ENCODE results near the gene NANOS3.

The NANOS3 gene

DNA sequence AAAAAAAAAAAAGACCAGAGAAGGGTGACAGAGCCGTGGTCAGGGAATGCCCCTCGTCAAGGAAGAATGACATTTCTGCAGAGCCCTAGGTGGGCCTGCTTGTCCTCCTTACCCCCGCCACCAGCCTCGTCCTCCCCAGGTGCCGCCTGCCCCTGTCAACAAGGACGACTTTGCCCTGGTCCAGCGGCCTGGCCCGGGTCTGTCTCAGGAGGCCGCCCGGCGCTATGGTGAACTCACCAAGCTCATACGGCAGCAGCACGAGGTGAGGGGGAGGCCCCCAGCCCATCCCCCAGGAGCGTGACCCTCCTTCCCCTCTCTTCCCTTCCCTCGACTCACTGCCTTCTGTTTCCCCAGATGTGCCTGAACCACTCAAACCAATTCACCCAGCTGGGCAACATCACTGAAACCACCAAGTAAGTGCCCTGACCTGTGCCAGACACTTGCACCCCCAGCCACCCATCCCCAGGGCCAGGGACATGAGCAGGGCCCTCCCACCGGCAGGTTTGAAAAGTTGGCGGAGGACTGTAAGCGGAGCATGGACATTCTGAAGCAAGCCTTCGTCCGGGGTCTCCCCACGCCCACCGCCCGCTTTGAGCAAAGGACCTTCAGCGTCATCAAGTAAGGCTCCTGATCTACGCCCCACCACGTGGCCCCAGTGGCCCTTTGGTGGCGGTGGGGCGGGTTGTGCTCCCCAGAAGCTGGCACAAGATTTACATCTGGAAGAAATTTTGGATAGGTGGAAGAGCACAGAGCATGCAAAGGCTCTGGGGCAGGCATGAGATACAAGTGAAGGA lies 46.5 kb downstream of the NANOS3 start:
- no peak for DNase-seq

DNA sequence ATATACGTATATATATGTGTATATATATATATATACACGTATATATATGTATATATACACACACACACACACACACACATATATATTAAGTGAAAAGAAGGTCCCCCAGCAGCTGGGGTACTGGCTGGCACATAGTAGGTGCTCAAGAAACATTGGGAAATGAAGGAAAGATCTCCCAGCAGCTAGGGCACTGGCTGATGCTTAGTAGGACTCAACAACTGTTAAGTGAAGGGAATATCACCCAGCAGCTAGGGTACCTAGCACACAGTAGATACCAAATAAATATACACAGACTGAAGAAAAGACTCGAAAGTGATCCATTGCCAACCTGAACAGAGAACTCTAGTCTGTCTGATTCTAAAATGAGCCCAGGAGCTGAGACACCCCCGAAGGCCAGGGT lies 49.1 kb downstream of the NANOS3 start:
- DNase-seq: no peak

DNA sequence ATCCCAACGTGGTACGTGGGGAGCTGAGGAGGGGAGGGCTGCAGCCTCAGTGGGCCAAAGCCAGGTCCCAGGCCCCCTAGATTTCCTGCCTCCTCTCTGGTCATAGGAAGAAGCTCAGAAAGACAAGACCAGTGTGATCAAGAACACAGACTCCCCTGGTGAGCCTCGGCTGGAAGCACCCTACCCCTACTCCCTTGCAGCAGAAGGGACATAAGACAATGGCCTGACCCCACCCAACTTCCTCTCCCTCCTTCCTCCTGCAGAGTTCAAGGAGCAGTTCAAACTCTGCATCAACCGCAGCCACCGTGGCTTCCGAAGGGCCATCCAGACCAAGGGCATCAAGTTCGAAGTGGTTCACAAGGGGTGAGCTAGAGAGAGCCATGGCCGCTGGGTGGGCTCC lies 49.8 kb downstream of the NANOS3 start:
- DNase-seq: no peak

DNA sequence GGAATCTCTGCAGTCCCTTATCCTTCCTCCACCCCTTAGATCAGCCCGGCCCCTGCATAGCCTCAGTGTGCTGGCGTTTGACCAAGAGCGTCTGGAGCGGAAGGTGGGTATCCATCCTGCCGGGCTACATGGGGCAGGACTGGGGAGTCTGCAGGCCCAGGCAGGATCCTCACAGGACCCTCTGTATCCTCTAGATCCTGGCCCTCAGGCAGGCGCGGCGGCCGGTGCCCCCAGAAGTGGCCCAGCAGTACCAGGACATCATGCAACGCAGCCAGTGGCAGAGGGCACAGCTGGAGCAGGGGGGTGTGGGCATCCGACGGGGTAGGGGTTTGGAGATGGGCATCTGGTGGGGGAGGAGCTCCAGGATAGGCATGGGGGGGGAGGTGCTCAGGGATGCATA lies 52.4 kb downstream of the NANOS3 start:
- DNase-seq: no peak

DNA sequence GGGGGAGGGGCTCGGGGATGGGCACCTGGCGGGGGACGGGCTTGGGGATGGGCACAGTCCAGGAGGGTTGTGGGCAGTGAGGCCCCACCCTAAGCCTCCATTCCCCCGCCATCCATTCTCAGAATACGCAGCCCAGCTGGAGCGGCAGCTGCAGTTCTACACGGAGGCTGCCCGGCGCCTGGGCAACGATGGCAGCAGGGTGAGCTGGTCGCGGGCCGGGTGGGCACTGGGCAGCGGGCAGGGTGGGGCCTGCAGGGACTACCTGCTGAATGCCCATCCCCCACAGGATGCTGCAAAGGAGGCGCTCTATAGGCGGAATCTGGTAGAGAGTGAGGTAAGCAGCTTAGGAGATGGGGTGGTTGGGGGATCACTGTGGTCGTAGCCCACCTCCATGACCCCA lies 53.0 kb downstream of the NANOS3 start:
- no peak for DNase-seq

Data from fibroblast of skin of right biceps (primary cell).